Stimulated activated CD8-positive, alpha-beta memory T cell treated with anti-CD3 and anti-CD28 coated beads, Interleukin-15, amount 100 ng/mL, for 24 hours (primary cell): Measurements from ENCODE around the gene WNT10A.

ENCODE experiments used
- DNase-seq: peaks from one replicate; pipeline ENCODE4 v3.0.0-alpha.2; 2020; ENCODE audit warnings: low read depth

The WNT10A gene

DNA sequence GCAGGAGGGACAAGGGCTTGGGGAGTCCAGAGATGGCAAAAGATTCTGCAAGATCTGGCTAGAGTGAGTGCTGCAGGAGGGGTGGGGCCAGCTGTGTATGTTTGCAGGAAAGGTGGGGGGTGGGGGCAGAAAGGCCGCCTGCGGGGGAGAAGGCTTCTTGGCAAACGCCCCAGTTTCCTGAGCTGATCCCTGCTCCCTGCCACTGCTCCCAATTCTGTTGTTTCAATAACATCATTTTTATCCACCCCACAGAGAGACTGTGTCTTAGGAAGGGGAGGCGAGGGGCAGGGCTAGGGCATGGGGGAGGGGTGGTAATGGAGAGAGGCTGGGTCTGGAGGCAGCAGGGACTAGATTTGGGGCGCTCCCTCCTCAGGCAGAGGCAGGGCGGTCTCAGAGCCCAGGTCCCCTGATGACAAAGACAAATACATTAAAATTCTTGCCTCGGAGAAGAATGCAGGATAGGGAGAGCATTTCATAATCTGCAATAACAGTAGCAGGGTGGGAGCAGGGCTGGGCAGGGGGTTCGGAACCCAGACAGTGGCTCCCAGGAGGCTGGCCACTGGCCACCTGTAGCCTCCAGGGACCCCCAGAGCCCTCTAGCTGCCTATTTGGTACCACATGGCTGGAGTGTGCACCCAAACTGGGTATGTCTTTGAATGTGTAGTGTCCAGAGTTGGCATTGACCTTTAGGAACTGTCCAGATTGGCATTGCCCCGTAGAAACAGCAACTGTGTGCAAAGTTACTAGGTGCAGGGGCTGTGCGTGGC lies 23.1 kb upstream of the WNT10A start:
- no peak for DNase-seq

GRCh38 chr2:218858138-218858445 lies 22.6 kb upstream of the WNT10A start:
- no peak for DNase-seq

- no peak for DNase-seq
These were observed 21.7 kb upstream of the WNT10A start for GRCh38 chr2:218858671-218859555.

GRCh38 chr2:218859556-218859987 lies 21.1 kb upstream of the WNT10A start, which contains the start of gene WNT6:
Gene WNT6, plus strand, starts transcription at chr2:218859805. Its CDS starts 233 bp downstream, at chr2:218860038.
- DNase-seq = no peak

DNA sequence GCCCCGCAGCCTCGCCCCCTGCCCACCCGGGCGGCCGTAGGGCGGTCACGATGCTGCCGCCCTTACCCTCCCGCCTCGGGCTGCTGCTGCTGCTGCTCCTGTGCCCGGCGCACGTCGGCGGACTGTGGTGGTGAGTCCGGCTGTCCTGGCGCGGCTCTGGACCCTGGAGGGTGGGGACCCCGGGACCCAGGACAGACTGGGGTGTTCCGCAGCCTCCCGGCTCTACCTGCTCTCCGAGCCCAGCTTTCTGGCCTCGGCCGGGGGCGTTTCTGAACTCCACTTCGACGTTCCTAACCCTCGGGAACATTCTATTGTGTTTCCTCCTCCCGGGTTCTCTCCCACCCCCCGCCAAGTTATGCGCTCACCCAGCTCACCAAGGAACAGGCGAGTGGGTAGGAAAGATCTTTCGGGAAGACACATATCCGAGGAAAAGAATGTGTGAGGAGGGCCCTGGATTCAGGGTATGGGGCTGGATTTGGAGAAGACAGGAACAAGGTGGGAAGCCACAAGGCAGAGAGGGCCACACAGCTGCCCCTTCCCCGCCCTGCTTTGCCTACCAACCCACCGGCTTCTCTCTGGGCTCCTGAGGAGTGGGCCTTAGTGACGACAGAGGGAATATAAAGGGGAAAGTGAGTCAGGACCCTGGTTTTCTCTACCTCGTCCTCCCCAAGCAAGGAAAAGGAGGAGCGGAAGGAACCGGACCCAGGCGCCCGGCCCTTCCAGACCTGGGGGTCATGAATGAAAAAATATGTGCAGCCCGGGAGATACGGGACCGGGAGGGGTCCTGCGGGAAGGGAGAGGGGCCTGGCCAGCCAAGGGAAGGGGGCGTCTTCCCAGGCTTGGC lies 20.4 kb upstream of the WNT10A start:
- DNase-seq = no peak

- no peak for DNase-seq
These were observed 19.7 kb upstream of the WNT10A start for GRCh38 chr2:218860950-218861381.

GRCh38 chr2:218861645-218862318 lies 18.9 kb upstream of the WNT10A start:
- DNase-seq = no peak

- no peak for DNase-seq
These were observed 17.6 kb upstream of the WNT10A start for GRCh38 chr2:218863021-218863520.

GRCh38 chr2:218865396-218865795 lies 15.3 kb upstream of the WNT10A start:
- DNase-seq = no peak

GRCh38 chr2:218865999-218866398 lies 14.7 kb upstream of the WNT10A start:
- DNase-seq = no peak

- no peak for DNase-seq
These were observed 12.8 kb upstream of the WNT10A start for GRCh38 chr2:218867900-218868299.

- DNase-seq = no peak
These were observed 11.6 kb upstream of the WNT10A start for GRCh38 chr2:218869064-218869463.

- no peak for DNase-seq
These were observed 9.7 kb upstream of the WNT10A start for GRCh38 chr2:218870984-218871344.

- no peak for DNase-seq
These were observed 9.0 kb upstream of the WNT10A start for GRCh38 chr2:218871345-218872302.

GRCh38 chr2:218872645-218873358 lies 7.8 kb upstream of the WNT10A start:
- DNase-seq = no peak

- no peak for DNase-seq
These were observed 7.1 kb upstream of the WNT10A start for GRCh38 chr2:218873359-218874194.

DNA sequence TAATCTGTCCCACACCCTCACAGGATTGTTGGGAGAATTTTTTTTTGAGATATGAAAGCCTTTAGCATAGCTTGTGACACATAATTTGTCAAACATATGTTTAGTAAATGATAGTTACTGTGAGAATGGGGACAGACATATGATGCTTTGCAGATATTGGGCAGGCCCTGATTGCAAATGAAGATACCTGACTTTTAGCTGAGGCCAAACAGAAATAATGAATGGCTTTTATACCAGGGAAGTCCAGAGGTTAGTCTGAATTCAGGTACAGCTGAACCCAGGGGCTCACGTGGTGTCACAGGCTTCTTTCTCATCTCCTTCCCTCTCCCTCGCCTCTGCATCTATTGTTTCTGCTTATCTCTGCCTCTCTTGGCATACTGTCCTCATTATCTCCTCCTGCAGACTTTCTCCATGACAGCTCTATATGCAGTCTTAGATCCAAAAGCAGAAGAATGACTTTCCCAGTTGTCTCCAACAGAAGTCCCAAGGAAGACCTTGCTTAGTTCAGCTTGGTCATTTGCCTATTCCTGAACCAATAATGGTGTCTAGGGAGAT lies 4.9 kb upstream of the WNT10A start:
- no peak for DNase-seq

DNA sequence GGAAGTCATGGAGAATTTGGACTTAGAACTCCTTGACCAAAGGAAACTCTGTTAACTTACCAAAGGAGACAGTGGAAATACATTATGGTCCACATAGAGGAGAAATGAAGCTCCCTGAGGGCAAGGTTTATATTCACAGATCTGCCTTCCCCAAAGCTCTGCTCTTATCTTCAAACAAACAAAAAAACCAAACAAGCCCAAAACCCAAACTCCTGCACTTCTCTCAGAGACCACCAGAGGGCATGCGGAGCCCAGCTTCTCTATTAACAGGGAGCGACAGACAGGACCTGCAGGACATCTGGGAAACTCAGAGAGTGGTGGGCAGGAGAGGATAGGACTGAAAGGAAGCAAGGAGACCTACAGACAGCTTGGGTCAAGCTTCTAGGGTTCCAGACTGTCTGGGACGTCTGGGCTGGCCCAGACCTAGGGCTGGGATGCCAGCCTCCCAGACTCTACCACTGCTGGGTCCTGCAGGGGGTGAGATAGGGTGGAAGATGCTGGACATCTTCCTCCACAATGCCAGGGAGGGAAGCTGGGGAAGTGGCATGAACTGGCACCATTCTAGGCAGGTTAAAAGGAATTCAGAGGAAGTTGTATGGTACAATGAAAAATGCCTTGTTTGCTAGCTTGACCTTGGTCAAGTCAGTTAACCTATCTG lies 4.0 kb upstream of the WNT10A start:
- DNase-seq = no peak
